ENCODE results near the gene MACROD1.

DNA sequence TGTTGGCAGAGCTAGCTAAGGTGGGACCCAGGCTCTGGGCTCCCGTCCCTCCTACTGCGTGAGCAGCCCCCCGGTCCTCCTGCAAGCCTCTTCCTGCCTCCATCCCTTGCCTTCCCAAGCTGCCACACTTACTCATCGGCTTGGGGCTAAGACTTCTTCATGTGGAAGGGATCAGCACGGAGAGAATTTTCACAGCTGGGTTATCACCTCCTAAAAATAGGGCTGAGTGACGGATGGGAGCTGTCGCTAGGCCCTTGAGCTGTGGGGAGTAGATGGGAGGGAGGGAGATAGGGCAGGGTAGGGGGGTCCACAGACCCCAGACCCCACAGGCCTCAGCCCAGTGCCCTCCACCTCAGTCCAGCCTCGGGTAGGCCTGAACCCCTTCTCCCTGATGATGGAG lies 89.2 kb downstream of the MACROD1 start:
- TF ChIP-seq, protein P1, sequence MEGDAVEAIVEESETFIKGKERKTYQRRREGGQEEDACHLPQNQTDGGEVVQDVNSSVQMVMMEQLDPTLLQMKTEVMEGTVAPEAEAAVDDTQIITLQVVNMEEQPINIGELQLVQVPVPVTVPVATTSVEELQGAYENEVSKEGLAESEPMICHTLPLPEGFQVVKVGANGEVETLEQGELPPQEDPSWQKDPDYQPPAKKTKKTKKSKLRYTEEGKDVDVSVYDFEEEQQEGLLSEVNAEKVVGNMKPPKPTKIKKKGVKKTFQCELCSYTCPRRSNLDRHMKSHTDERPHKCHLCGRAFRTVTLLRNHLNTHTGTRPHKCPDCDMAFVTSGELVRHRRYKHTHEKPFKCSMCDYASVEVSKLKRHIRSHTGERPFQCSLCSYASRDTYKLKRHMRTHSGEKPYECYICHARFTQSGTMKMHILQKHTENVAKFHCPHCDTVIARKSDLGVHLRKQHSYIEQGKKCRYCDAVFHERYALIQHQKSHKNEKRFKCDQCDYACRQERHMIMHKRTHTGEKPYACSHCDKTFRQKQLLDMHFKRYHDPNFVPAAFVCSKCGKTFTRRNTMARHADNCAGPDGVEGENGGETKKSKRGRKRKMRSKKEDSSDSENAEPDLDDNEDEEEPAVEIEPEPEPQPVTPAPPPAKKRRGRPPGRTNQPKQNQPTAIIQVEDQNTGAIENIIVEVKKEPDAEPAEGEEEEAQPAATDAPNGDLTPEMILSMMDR (IDR thresholded peaks at IDR 0.05): no peak
- no peak for TF ChIP-seq EZH2 (IDR thresholded peaks at IDR 0.05; ENCODE audit: borderline replicate concordance, insufficient read depth, low read depth, low read length, poor library complexity, severe bottlenecking)

All from B cell (primary cell).